ENCODE data around the gene NUP58.

Gene NUP58

GRCh38 chr13:25280396-25280795 lies 21.0 kb upstream of the NUP58 start:
- no peaks in the 10 kb centered on the region for H3K9me3 ChIP-seq (ENCODE audit: control insufficient read depth, insufficient read depth, low read length)
- no peaks in the 10 kb centered on the region for H3K9me2 ChIP-seq (replicated peaks; ENCODE audit: control insufficient read depth, low read length)
- peaks cover 31% of the 10 kb centered on the region for H3K4me1 ChIP-seq (ENCODE audit: control insufficient read depth, low read length)
- H3K27ac ChIP-seq (ENCODE audit: low read depth, low read length): no peak overlapping the region
- H3F3A ChIP-seq (ENCODE audit: control insufficient read depth, insufficient read depth): no peaks in the 10 kb centered on the region
- H3K36me3 ChIP-seq (ENCODE audit: control insufficient read depth, low read length): peaks cover 30% of the 10 kb centered on the region
- peaks cover 98% of the 10 kb centered on the region for H3K79me2 ChIP-seq (ENCODE audit: control insufficient read depth, low read length)
- peaks cover 7% of the 10 kb centered on the region; the same call in 1 of the 2 replicates for H4K20me1 ChIP-seq (ENCODE audit: control insufficient read depth, insufficient read depth, low read depth, low read length)
- H3K4me3 ChIP-seq (ENCODE audit: low read length): no peak overlapping the region
- H3K27me3 ChIP-seq (ENCODE audit: control insufficient read depth, low read length): no peaks in the 10 kb centered on the region
- H3K4me2 ChIP-seq (ENCODE audit: low read length): no peak overlapping the region
- no peak for TF ChIP-seq CTCF (IDR thresholded peaks at IDR 0.05; ENCODE audit: low read depth, low read length, poor library complexity, severe bottlenecking)
- no peak for TF ChIP-seq EZH2phosphoT487 (IDR thresholded peaks at IDR 0.05; ENCODE audit: borderline replicate concordance, low read length)

GRCh38 chr13:25281193-25281934 lies 20.1 kb upstream of the NUP58 start:
- Histone ChIP-seq H3F3A (ENCODE audit: control insufficient read depth, insufficient read depth) (peaks cover 2% of the 10 kb centered on the region; the same call in 1 of the 2 replicates), H3K27me3 (ENCODE audit: control insufficient read depth, low read length) (no peaks in the 10 kb centered on the region), H3K79me2 (ENCODE audit: control insufficient read depth, low read length) (peaks cover 99% of the 10 kb centered on the region), H3K36me3 (ENCODE audit: control insufficient read depth, low read length) (peaks cover 30% of the 10 kb centered on the region), H3K9me3 (ENCODE audit: control insufficient read depth, insufficient read depth, low read length) (no peaks in the 10 kb centered on the region), H3K27ac (ENCODE audit: low read depth, low read length) (no peak overlapping the region), H3K4me3 (ENCODE audit: low read length) (no peak overlapping the region), H4K20me1 (ENCODE audit: control insufficient read depth, insufficient read depth, low read depth, low read length) (peaks cover 7% of the 10 kb centered on the region; the same call in 1 of the 2 replicates), H3K4me2 (ENCODE audit: low read length) (no peak overlapping the region), H3K4me1 (ENCODE audit: control insufficient read depth, low read length) (peaks cover 37% of the 10 kb centered on the region), H3K9me2 (replicated peaks; ENCODE audit: control insufficient read depth, low read length) (no peaks in the 10 kb centered on the region)
- no peak for TF ChIP-seq CTCF (IDR thresholded peaks at IDR 0.05; ENCODE audit: low read depth, low read length, poor library complexity, severe bottlenecking)
- TF ChIP-seq EZH2phosphoT487 (IDR thresholded peaks at IDR 0.05; ENCODE audit: borderline replicate concordance, low read length): no peak

- H3F3A ChIP-seq (ENCODE audit: control insufficient read depth, insufficient read depth): peaks cover 3% of the 10 kb centered on the region; the same call in 1 of the 2 replicates
- no peaks in the 10 kb centered on the region for H3K9me3 ChIP-seq (ENCODE audit: control insufficient read depth, insufficient read depth, low read length)
- no peak overlapping the region for H3K4me3 ChIP-seq (ENCODE audit: low read length)
- peaks cover 37% of the 10 kb centered on the region for H3K4me1 ChIP-seq (ENCODE audit: control insufficient read depth, low read length)
- H3K36me3 ChIP-seq (ENCODE audit: control insufficient read depth, low read length): peaks cover 33% of the 10 kb centered on the region
- H3K9me2 ChIP-seq (replicated peaks; ENCODE audit: control insufficient read depth, low read length): no peaks in the 10 kb centered on the region
- peaks cover 99% of the 10 kb centered on the region for H3K79me2 ChIP-seq (ENCODE audit: control insufficient read depth, low read length)
- no peak overlapping the region for H3K27ac ChIP-seq (ENCODE audit: low read depth, low read length)
- H3K27me3 ChIP-seq (ENCODE audit: control insufficient read depth, low read length): no peaks in the 10 kb centered on the region
- H4K20me1 ChIP-seq (ENCODE audit: control insufficient read depth, insufficient read depth, low read depth, low read length): peaks cover 7% of the 10 kb centered on the region; the same call in 1 of the 2 replicates
- H3K4me2 ChIP-seq (ENCODE audit: low read length): no peak overlapping the region
- TF ChIP-seq EZH2phosphoT487 (IDR thresholded peaks at IDR 0.05; ENCODE audit: borderline replicate concordance, low read length) (no peak), CTCF (IDR thresholded peaks at IDR 0.05; ENCODE audit: low read depth, low read length, poor library complexity, severe bottlenecking) (no peak)
Observed at GRCh38 chr13:25281935-25282332, 19.5 kb upstream of the NUP58 start.

Data from DOHH2 (cell line).